ENCODE data around the gene UFL1.

DNA sequence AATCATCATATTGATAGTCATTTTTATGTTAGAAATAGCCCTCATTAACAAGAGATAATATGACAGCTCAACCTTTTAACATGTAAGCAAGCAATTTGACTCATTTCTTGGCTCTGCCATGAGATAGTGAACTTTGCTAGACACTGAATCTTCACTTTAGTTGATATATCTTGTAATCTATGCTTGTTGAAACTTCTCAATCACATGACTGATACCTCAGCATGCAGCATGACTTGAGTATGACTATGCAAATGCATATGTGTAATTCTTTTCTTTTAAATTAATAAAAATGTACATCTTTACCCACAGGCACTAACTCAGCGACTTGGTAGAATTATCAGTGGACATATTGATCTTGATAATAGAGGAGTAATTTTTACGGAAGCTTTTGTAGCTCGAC, 6.6 kb downstream of the UFL1 start:
- TF ChIP-seq, protein P1, sequence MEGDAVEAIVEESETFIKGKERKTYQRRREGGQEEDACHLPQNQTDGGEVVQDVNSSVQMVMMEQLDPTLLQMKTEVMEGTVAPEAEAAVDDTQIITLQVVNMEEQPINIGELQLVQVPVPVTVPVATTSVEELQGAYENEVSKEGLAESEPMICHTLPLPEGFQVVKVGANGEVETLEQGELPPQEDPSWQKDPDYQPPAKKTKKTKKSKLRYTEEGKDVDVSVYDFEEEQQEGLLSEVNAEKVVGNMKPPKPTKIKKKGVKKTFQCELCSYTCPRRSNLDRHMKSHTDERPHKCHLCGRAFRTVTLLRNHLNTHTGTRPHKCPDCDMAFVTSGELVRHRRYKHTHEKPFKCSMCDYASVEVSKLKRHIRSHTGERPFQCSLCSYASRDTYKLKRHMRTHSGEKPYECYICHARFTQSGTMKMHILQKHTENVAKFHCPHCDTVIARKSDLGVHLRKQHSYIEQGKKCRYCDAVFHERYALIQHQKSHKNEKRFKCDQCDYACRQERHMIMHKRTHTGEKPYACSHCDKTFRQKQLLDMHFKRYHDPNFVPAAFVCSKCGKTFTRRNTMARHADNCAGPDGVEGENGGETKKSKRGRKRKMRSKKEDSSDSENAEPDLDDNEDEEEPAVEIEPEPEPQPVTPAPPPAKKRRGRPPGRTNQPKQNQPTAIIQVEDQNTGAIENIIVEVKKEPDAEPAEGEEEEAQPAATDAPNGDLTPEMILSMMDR (IDR thresholded peaks at IDR 0.05; ENCODE audit: insufficient read depth, low read length, poor library complexity, severe bottlenecking), result no peak
- TF ChIP-seq EZH2phosphoT487 (conservative IDR thresholded peaks at IDR 0.05; ENCODE audit: low read length), result no peak

Data from SU-DHL-6 (cell line).